ENCODE results near the gene ARMC12. TPM values are rescaled to one million over a fixed set of nuclear protein-coding genes. Genes with fewer than 3 reads are reported as not detected.

ARMC12 gene
- polyA plus RNA-seq, 1 of the 3 experiments (the other 2 are of a cell fraction): 1.6 TPM

GRCh38 chr6:35718911-35719381 is 17.9 kb upstream of the ARMC12 start:
- no peak overlapping the region for H3K27ac ChIP-seq (ENCODE audit: low read depth in 2 of 2, low read length in 1 of 2)
- H4K20me1 ChIP-seq (ENCODE audit: insufficient read depth): no peaks in the 10 kb centered on the region
- H3K79me2 ChIP-seq (ENCODE audit: insufficient read depth): no peaks in the 10 kb centered on the region
- H3K9ac ChIP-seq: no peak overlapping the region
- DNase-seq: no peak
- no peaks in the 10 kb centered on the region; the same call in 1 of the 2 replicates for H3K27me3 ChIP-seq (ENCODE audit: insufficient read depth)
- no peaks in the 10 kb centered on the region for H3K36me3 ChIP-seq (replicated peaks in 1 of 2; ENCODE audit: control insufficient read depth in 1 of 2, insufficient read depth in 2 of 2, low read length in 1 of 2)
- H3K4me3 ChIP-seq (ENCODE audit: low read depth in 2 of 2, low read length in 1 of 2): no peak overlapping the region
- H3K9me3 ChIP-seq: no peaks in the 10 kb centered on the region
- H3F3A ChIP-seq (replicated peaks; ENCODE audit: insufficient read depth): no peaks in the 10 kb centered on the region
- TF ChIP-seq SMC3 (IDR thresholded peaks at IDR 0.05; ENCODE audit: low read depth, low read length) (no peak), USF1 (IDR thresholded peaks at IDR 0.05; ENCODE audit: borderline replicate concordance, low read depth) (no peak), EP300 (IDR thresholded peaks at IDR 0.05; ENCODE audit: borderline replicate concordance in 1 of 2, low read depth in 1 of 2, low read length in 1 of 2) (no peak), MEF2A (IDR thresholded peaks at IDR 0.05; ENCODE audit: borderline replicate concordance, low read depth) (no peak), RXRA (IDR thresholded peaks at IDR 0.05; ENCODE audit: borderline replicate concordance, low read depth) (no peak), NFIC (IDR thresholded peaks at IDR 0.05; ENCODE audit: borderline replicate concordance) (no peak), GATA2 (CRISPR knock-in tag; IDR thresholded peaks at IDR 0.05) (no peak), FOXM1 (IDR thresholded peaks at IDR 0.05; ENCODE audit: low read depth) (no peak), NRF1 (IDR thresholded peaks at IDR 0.05; ENCODE audit: low read depth, low read length) (no peak), PBX3 (IDR thresholded peaks at IDR 0.05) (no peak), MXI1 (IDR thresholded peaks at IDR 0.05; ENCODE audit: low read depth, low read length) (no peak), RCOR1 (IDR thresholded peaks at IDR 0.05; ENCODE audit: low read length) (no peak), SIN3A (IDR thresholded peaks at IDR 0.05; ENCODE audit: borderline replicate concordance, low read depth, low read length) (no peak), TCF12 (IDR thresholded peaks at IDR 0.05) (no peak), GABPA (IDR thresholded peaks at IDR 0.05; ENCODE audit: low read depth) (no peak), ELF1 (IDR thresholded peaks at IDR 0.05) (no peak)
- ChIA-PET CTCF (interaction anchor here (1.2 to 2.1 kb wide), 3 partner anchors 9 to 18 kb away, joined by 3 to 8 read pairs (median 4); partner anchors contain the start of gene ARMC12), POLR2A (no interaction called here)
- H2AFZ ChIP-seq (ENCODE audit: low read depth): no peak overlapping the region
- no peak overlapping the region for H3K4me2 ChIP-seq
- peaks cover 7 to 18% of the 10 kb centered on the region in 2 experiments; a peak in 1 of 4 replicates for H3K4me1 ChIP-seq (ENCODE audit: control insufficient read depth in 1 of 2, insufficient read depth in 2 of 2, low read depth in 1 of 2, low read length in 1 of 2)
- WGBS (ENCODE audit: low lambda C conversion rate): 100% methylated on average over 2 of the region's 2 CpGs
- H3K9me2 ChIP-seq: no peaks in the 10 kb centered on the region

- Histone ChIP-seq H3K27me3 (ENCODE audit: insufficient read depth) (no peaks in the 10 kb centered on the region; the same call in 1 of the 2 replicates), H3K36me3 (replicated peaks in 1 of 2; ENCODE audit: control insufficient read depth in 1 of 2, insufficient read depth in 2 of 2, low read length in 1 of 2) (no peaks in the 10 kb centered on the region)
- CTCF ChIA-PET: interaction anchor here (1.1 to 2.1 kb wide), 3 partner anchors 9 to 146 kb away, joined by 3 to 8 read pairs (median 4); partner anchors contain the start of gene ARMC12
- TF ChIP-seq TAF1 (IDR thresholded peaks at IDR 0.05; ENCODE audit: borderline replicate concordance, low read depth, low read length): no peak
- TF ChIP-seq GABPA (IDR thresholded peaks at IDR 0.05; ENCODE audit: low read depth): no peak
- no peak for TF ChIP-seq USF1 (IDR thresholded peaks at IDR 0.05; ENCODE audit: borderline replicate concordance, low read depth)
- no peak for TF ChIP-seq TEAD4 (IDR thresholded peaks at IDR 0.05; ENCODE audit: borderline replicate concordance, insufficient read depth)
- no peak for TF ChIP-seq SMC3 (IDR thresholded peaks at IDR 0.05; ENCODE audit: low read depth, low read length)
- TF ChIP-seq RXRA (IDR thresholded peaks at IDR 0.05; ENCODE audit: borderline replicate concordance, low read depth): no peak
- no peak for TF ChIP-seq NRF1 (IDR thresholded peaks at IDR 0.05; ENCODE audit: low read depth, low read length)
- TF ChIP-seq MAX (IDR thresholded peaks at IDR 0.05; ENCODE audit: low read depth): no peak
- no peak for TF ChIP-seq REST (IDR thresholded peaks at IDR 0.05; ENCODE audit: low read depth, low read length)
- no peak for TF ChIP-seq EZH2phosphoT487 (IDR thresholded peaks at IDR 0.05; ENCODE audit: borderline replicate concordance, low read depth)
- no peak for TF ChIP-seq EP300 (IDR thresholded peaks at IDR 0.05; ENCODE audit: borderline replicate concordance in 1 of 2, low read depth in 1 of 2, low read length in 1 of 2)
- no peak for TF ChIP-seq POLR2AphosphoS5 (IDR thresholded peaks at IDR 0.05; ENCODE audit: low read depth, low read length)
Measured at GRCh38 chr6:35719404-35719829, 17.4 kb upstream of the ARMC12 start.

More at GRCh38 chr6:35719404-35719829, 17.4 kb upstream of the ARMC12 start:
- no peaks in the 10 kb centered on the region for H3K79me2 ChIP-seq (ENCODE audit: insufficient read depth)
- POLR2A ChIA-PET: no interaction called here
- no peak overlapping the region for H2AFZ ChIP-seq (ENCODE audit: low read depth)
- H3K4me1 ChIP-seq (ENCODE audit: control insufficient read depth in 1 of 2, insufficient read depth in 2 of 2, low read depth in 1 of 2, low read length in 1 of 2): peaks cover 7 to 18% of the 10 kb centered on the region in 2 experiments; a peak in 1 of 4 replicates
- H3K9me2 ChIP-seq: no peaks in the 10 kb centered on the region
- WGBS (ENCODE audit: low lambda C conversion rate): 94% methylated on average over 4 of the region's 5 CpGs
- H3F3A ChIP-seq (replicated peaks; ENCODE audit: insufficient read depth): no peaks in the 10 kb centered on the region
- no peaks in the 10 kb centered on the region for H3K9me3 ChIP-seq
- no peak for DNase-seq
- no peak overlapping the region; the same call in 1 of the 2 replicates for H3K4me2 ChIP-seq
- H3K4me3 ChIP-seq (ENCODE audit: low read depth in 2 of 2, low read length in 1 of 2): no peak overlapping the region
- no peak overlapping the region for H3K9ac ChIP-seq
- H4K20me1 ChIP-seq (ENCODE audit: insufficient read depth): no peaks in the 10 kb centered on the region
- H3K27ac ChIP-seq (ENCODE audit: low read depth in 2 of 2, low read length in 1 of 2): no peak overlapping the region; a peak in 1 of 4 replicates
